NT2/D1 (cell line): ENCODE data around the gene CEACAM3.

Experiments
- SUZ12 ChIP-seq: IDR thresholded peaks from 2 replicates; pipeline ENCODE4 v1.6.1; 2011; ENCODE audit not compliant: insufficient read length, insufficient read depth; ENCODE audit errors: extremely low read depth
- YY1 ChIP-seq: IDR thresholded peaks from 2 replicates; pipeline ENCODE4 v1.6.1; 2011; ENCODE audit not compliant: insufficient read length, insufficient read depth
- ZNF274 ChIP-seq: IDR thresholded peaks from 2 replicates; pipeline ENCODE4 v1.6.1; 2011; ENCODE audit warnings: mild to moderate bottlenecking, low read depth, low read length

DNA sequence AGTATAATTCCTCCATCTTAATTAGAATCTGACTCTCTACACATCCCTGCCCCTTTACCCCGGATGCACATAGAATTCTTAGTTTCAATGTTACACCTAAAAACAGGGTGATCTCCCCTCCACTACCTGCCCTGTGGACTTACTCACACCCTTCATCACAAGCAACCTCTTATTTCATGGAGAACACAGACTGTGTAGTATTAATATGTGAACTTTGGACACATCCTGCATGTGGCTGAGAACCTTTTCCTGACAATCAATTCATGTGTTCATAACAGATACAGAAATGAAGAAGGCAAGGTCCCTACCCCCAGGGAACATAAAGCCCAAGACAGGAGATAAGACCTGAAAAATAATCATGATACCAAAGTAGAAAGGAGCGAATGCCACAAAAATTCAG lies 29.3 kb upstream of the CEACAM3 start:
- TF ChIP-seq SUZ12 (no peak), YY1 (no peak), ZNF274 (no peak)
